Stimulated activated CD4-positive, alpha-beta T cell treated with anti-CD3 and anti-CD28 coated beads, Interleukin-2, amount 100 ng/mL, for 48 hours (primary cell): ENCODE data around the gene IGF2BP3.
A peak's percentile ranks its signal among the peaks of the same experiment; 100 is the strongest.
"Not testable (repeated sequence)": the region's sequence is repeated elsewhere in the genome, so short reads cannot be mapped to it uniquely, and the experiment has no call there.

ENCODE experiments used
- DNase-seq, 2 donors: peaks; one replicate each; pipeline ENCODE4 v3.0.0-alpha.2; 2020

The IGF2BP3 gene

DNA sequence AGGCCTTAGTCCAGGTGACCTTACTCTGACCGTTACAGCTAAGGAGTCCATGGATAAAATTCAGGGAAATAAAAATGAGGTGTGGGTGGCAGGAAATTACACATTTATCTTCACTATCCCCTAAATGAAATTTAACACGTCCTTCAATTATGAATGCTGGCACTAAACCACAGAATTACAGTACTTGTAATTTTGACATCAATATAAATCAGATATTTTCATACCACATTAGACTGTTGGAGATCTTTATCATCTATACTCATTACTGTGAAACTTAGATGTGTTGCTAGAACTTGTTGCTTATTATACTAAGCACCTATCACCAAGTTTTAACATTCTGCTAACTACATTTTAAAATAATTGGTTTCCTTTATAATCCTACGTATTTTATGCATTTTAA lies 51.1 kb downstream of the IGF2BP3 start:
- DNase-seq = no peak

DNA sequence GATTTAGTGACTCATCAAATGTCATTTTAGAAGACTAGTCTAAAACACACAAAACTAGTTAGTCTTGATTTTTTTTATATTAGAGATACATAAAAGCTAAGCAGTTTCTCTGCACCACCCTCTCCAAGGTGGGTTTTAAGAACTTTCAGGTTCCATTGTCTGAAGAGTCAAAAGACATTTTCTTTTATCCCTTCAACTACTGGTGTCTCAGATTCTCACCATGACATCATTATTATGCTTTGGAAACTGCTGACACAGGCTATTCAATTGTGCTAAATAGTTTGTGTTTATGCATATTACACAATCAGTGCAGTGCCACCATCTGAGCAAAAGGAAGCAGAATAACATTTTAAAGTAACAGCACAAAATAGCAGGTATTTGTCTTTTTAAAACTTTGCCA lies 52.2 kb downstream of the IGF2BP3 start:
- DNase-seq = no peak

DNA sequence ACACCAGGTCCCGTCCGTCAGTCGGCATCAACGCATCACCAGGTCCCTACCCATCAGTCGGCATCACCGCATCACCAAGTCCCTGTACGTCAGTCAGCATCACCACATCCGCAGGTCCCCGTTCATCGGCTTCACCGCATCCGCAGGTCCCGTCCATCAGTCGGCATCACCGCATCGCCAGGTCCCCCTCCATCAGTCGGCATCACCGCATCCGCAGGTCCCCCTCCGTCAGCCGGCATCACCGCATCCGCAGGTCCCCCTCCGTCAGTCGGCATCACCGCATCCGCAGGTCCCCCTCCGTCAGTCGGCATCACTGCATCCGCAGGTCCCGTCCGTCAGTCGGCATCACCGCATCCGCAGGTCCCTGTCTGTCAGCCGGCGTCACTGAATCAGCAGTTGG lies 55.1 kb downstream of the IGF2BP3 start:
- DNase-seq = no peak

DNA sequence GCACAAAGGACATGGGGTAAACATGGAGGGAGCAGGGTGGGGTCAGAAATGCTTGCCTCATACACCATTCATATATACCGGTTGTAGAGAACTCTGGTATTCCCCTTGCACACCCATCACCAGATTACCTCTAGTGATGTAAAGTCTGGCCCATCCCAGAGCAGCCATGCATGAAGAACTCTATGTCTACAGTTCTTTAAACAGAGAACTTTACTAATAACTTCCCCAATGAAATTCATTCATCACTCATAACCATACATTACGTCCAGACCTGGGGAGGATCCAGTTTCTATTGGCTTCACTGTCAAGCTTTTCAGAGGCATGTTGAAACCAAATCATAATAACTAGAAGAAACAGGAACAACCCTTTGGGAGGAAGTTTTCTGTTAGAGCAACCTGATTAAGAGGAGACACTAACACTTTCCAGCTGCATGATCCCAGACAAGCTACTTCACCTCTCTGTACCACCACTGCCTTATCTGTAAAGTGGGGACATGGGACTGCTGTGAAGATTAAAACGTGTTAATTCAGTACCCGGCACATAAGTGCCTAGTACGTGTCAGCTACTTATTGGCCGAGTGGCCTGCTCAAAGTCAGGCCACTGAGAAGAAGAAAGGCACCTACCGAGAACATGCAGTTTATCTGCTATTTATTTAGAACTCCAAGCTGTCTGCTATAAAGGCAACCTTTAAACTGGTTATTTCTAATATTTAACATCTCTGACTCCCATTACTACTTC lies 59.7 kb downstream of the IGF2BP3 start:
- DNase-seq = no peak

DNA sequence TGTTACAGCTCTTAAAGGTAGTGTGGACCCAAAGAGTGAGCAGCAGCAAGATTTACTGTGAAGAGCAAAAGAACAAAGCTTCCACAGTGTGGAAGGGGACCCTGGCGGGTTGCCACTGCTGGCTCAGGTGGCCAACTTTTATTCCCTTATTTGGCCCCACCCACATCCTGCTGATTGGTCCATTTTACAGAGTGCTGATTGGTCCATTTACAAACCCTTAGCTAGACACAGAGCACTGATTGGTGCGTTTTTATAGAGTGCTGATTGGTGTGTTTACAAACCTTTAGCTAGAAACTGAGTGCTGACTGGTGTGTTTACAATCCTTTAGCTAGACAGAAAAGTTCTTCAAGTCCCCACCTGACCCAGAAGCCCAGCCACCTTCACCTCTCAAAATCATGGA lies 63.7 kb downstream of the IGF2BP3 start:
- not testable (repeated sequence) for DNase-seq

DNA sequence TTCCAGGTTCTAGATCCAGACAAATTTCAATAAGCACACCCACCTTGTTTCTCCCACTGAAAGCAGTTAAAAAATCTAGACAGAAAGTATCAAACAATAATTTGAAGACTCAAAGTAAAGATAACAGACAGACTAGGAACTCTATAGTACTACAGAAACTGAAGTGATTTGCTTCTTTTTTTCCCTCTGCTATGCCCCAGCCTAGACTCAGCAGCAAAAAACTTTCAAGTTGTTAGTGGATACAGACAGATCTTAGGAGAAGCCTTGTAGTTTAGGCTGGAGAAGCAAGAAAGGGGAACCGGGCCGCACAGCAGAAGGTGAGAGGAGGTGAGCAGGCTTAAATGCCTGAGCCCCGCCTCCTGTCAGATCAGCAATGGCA lies 65.1 kb downstream of the IGF2BP3 start:
- no peak for DNase-seq

DNA sequence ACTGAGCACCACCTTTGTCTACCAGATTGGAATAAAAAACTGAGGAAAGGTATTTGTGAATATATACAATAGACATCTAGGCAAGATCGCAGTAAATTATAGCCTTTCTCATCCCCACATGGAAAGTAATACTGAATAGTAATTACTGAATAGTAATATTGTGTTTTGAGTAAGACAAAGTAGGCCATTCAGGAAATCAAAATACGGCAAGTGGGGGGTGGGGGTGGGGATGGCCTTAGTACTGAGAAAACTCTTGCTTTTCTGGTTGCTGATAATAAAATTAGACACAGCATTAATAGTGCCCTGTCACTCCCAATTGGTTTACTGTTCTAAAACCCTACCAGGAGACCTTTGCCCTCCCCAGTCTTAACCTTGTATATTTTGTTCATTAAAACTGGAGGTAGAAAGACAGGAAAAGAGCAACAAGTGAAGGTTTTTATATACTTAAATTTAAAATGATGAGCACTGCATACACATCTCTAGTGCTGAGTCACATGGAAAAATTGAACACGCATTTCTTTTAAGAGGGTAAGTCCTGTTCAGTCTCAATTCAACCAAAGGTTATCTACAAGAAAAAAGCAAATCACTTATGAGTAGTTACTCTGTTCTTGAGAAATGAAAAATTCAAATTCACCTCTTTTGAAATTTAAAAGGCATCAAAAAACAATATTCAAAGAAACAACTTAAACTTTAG lies 65.6 kb downstream of the IGF2BP3 start:
- no peak for DNase-seq

DNA sequence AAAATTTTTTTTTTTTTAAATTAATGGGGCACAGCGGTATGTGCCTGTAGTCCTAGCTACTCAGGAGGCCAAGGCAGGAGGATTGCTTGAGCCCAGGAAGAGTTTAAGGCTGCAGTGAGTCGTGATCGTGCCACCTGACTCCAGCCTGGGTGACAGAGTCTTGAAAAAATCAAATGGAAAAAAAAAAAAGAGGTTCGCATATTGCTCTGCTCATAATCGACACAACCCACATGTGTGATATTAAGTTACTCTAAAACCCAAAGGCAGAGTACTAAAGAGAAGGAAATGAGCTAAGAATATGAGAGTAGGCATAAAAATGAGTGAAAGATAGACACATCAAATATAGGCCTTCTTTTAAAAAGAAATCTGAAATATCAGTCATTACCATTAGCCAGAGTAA lies 66.3 kb downstream of the IGF2BP3 start:
- no peak for DNase-seq

DNA sequence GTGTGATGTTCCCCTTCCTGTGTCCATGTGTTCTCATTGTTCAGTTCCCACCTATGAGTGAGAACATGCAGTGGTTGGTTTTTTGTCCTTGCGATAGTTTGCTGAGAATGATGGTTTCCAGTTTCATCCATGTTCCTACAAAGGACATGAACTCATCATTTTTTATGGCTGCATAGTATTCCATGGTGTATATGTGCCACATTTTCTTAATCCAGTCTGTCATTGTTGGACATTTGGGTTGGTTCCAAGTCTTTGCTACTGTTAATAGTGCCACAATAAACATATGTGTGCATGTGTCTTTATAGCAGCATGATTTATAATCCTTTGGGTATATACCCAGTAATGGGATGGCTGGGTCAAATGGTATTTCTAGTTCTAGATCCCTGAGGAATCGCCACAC lies 72.2 kb downstream of the IGF2BP3 start:
- DNase-seq = not testable (repeated sequence)

DNA sequence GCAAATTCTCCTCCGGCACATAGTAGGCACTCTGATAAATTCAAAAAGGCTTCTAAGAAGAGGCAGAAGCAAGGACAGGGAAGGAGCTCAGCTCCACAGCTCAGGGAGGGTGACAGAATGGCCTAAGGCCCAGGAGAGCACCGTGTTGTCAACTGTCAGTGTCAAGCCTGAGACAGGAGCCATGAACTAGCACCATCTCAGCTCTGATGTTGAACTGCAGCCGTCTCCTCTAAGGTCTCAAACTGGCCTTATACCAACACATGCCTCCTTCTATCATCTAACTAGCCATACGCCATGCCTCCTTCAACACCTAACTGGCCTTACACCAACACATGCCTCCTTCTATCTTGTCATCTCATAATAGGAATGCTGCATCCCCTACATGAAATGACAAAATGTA lies 73.0 kb downstream of the IGF2BP3 start:
- DNase-seq = no peak

DNA sequence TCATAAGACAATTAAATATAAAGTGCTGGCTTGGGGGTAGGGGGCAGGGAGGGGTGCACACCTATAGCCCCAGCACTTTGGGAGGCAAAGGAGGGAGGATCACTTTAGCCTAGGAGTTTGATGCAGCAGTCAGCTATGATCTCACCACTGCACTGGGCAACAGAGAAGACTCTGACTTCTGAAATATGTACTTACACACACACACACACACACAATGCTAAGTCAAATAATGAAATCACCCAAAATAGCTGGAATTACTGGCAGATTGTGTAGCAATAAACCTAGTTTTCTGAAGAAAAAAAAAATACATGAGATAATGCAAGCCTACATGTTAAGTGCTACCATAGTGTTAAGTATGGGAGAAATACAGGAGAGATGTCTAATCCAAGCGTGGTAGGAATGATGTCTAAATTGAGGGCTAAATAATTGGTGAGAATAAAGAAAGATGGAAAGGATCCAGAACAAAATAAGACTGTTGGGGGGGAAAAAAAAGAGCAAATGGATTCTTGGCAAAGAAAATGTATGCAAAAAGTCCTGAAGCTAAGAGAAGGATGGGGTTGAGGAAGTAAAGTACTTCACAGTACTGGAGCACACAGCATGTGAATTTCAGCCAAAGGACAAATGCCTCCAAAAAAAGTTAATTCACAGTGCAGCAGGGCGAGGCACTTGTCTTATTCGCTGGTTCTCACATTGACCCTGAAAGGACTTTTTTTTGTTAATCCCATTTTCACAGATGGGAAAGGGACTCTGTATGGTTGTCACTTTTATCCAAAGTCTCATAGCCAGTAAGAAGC lies 73.9 kb downstream of the IGF2BP3 start:
- no peak for DNase-seq

DNA sequence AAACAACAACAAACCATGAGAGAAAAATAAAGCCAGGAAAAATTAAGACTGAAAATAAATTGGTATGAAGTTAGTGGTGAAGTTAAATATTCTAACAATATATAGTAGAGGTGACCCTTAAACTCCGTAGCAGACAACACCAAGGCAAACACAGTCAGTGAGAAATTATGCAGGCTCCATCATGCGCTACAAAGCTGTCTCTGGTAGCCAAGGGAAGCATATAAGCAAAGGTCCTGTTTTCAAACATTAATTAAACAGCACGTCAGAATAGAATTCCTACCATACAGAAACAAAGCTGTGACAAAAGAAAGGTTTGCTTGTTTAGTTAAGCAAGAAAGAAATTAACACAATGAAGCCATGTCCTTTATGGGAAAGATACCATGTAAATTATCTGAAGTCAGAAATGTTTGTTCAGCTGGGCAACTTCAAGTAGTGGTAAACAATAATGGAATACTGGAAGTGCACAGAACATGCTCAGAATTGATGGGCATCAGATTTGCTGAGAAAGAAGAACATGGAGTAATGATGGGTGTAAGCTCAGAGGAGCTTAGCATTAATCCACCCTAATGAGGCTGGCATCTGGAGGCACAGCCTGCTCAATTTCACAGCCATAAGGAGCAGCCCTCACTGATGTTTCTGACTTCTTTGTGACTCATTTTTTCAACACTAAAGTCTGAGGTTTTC lies 75.7 kb downstream of the IGF2BP3 start:
- no peak for DNase-seq

DNA sequence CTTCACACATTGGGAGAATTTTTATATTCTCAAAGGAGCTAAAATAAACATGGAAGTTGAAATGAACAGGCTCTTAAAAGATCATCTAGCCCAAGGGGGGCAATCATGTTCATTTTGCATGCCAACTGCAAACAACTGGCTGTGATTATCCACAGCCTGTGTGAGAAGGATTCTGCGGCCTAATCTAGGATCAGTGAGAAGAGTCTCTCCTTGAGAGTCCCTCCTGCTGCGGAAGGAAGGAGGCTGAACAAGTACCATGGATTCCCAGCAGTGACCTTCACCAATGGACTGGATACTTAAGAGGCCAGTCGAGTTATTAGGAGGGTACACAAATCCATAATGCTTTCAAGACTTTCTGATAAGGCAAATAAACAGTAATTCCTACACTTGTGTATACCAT lies 76.7 kb downstream of the IGF2BP3 start:
- DNase-seq = no peak

DNA sequence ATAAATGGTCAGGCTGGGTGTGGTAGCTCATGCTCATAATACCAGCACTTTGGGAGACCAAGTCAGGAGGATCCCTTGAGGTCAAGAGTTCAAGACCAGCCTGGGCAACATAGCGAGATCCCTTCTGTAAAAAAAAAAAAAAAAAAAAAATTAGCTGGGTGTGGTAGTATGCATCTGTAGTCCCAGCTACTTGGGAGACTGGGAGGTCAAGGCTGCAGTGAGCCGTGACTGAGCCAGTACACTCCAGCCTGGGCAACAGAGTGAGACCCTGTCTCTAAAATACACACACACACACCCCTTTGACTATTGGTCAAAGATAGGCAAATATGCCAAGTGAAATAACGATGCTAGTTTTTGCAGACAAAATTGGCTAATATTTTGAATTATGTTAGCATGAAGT lies 80.6 kb downstream of the IGF2BP3 start:
- no peak for DNase-seq

DNA sequence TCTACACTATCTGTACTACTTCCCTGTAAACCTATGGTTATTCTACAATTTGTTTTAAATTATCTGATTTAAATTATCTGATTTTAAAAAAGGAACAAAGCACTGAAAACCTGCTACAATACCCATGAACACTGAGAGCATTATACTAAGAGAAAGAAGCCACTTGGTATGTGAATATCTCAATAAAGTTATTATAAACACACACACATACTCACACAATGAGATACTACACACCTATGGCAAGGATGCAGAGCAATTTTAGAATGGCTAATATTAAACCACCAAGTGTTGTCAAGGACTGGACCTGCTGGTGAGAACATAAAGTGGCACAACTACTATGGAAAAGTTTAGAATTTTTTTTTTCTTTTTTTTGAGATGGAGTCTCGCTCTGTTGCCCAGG lies 82.7 kb downstream of the IGF2BP3 start:
- no peak for DNase-seq

DNA sequence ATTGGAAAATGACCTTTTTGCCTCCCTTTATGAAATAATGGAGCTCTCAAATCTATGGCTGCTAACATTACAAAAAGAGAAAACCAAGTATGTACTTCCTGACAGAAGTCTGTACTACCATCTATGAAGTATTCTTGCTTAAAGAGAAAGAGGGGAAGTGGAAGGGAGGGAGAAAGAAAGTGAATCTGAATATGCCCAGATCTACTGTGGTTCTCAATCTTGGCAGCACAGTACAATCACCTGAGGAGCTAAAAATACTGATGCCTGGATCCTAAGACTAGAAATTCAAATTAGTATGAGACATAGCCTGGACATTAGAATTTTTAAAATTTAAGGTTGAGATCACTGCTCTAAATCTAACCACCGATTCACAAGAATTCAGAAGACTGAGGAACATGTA lies 85.2 kb downstream of the IGF2BP3 start:
- no peak for DNase-seq

DNA sequence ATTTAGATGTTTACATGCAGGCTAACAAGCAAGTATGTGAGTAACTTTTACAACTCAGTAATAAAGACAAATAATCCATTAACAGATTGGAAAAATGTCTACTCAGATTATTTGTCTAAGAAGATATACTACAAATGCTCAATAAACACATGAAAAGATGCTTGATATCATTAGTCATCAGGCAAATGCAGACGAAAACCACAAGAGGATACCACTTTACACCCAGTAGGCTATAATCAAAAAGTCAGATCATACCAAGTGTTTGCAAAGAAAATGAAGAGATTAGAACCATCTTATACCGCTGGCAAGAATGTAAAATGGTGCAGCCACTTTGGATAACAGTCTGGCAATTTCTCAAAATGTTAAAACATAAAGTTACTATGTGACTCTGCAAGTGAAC lies 87.1 kb downstream of the IGF2BP3 start:
- no peak for DNase-seq

DNA sequence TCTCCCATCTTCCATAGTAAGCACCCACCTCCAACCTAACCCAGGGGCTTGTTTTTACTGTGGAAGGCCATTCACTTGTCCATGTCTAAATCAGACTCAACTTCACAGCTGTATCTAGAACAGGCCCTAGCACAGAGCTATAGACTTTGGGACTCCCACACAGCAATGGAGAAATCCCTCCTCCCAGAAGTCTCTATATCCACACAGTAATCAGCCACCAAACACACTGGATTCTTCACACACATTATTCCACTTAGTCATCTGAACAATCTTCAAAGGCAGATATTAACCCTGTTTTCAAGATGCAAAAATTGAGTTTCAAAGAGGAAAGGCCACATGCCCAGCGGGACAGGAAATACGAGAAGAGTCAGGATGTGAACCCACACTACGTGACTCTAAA lies 89.3 kb downstream of the IGF2BP3 start:
- no peak for DNase-seq

DNA sequence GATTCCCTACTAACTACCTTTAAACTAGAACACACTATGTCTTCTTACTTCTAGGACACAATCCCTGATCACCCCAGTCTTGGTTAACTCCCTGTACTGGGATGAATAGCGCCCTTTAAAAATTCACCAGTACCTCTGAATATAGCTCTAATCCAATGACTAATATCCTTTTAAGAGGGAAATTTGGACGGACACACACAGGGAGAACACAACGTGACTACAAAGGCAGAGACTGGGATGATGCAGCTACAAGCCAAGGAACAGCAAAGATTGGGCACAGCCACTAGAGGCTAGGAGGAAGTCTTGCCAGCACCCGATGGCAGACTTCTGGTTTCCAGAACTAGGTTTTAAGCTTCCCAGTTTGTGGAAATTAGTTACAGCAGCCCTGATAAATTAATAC lies 89.7 kb downstream of the IGF2BP3 start:
- no peak for DNase-seq

DNA sequence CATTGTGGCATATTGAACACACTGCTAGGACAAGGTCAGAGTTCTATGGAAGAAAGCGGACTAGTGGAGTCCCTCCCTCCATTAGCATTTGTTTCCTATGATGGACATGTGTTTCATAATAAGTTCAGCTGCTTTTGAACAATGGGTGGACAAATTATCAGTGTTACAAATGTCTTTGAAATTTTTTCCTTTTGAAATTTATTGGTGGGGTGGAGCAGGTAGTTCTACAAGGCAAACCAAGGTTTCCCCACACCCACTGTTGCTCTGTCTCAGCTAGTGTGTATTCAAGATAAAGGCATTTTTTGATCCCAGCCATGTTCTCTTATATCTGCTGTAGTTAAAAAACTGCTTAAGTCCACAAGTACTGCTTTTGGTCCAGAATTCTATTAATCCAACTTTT lies 91.3 kb downstream of the IGF2BP3 start:
- no peak for DNase-seq

DNA sequence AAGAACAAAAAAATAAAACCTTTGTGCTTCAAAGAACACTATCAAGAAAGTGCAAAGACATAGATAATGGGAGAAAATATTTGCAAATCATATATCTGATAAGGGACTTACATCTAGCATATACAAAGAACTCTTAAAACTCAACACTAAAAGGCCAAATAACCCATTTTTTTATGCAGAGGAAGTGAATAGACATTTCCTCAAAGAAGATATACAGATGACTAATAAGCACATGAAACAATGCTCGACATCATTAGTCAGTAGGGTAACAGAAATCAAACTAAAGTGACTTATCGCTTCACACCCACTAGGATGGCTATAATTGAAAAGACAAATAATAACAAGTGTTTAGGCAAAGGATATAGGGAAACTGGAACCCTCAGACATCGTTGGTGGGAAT lies 93.2 kb downstream of the IGF2BP3 start:
- DNase-seq = no peak

DNA sequence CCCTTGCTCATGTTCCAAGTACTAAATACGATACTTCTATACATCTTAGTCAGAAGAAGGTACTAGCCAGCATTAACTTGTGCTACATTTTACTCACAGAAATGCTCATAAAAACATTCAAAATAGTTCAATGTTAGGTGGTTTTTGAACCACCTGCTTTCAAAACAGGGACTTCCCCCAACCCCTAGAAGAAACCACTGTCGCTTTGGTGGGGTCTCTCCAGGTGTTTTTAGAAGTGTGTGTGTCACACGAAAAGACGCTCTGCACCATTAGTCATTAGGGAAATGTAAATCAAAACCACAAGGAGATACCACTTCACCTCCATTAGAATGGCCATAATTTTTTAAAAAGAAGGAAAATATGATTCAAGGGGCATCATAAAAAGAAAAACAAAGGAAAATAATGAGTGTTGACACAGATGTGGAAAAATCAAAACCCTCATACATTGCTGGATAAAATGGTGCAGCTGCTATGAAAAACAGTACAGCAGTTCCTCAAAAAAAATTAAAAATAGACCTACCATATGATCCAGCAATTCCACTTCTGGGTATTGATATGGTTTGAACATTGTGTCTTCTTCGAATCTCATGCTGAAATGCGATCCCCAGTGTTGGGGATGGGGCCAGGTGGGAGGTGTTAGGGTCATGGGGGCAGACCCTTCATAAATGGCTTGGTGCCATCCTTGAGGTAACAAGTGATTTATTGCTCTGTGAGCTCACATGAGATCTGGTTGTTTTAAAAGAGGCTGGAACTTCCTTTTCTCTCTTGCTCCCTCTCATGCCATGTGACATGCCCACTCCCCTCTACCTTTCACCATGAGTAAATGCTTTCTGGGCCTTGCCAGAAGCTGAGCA lies 96.9 kb downstream of the IGF2BP3 start:
- DNase-seq = peak; percentile 40 to 46

DNA sequence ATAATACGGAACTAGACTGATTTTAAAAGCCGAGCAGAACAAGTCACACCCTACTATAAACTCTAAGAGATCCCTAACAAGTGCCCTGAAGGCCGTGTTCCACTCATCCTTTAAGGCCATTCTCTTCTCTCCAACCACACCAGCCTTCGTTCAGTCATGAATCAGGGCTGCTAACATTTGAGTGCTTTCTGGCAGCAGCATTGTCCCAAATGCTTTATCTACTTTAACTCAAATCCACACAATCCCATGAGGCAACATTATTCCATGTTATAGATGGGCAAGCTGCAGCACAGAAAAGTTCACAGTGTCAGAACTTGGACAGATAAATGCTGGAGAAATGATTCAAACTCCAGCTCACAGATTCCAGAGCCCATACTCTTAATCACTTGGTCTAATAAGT lies 97.7 kb downstream of the IGF2BP3 start:
- no peak for DNase-seq
